GM18858 (cell line): ENCODE results near the gene KIF6.
A peak's percentile ranks its signal among the peaks of the same experiment; 100 is the strongest.

ENCODE experiments used
- ATAC-seq: cut with Tn5 transposase; IDR thresholded peaks from one replicate; pipeline ENCODE4 v1.9.1; 2021; ENCODE audit not compliant: unreplicated experiment

The KIF6 gene

DNA sequence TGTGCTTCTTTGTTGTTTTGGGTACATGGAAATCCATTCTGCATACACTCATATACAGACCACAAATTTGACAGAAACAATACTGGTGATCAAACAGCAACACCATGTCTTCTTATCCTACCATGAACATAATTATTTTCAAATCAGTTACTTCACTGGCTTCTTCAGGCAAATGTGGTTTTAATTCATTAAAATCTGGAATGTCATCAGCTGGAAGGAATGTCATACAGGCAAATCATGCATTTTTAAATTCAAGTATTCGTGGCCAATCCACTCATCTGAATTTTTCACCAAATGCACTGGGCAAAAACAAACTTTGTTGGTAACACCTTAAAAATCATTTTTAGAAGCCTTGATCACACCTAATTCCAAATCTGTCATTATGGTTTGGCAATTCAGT, 59.3 kb downstream of the KIF6 start:
- no peak for ATAC-seq

DNA sequence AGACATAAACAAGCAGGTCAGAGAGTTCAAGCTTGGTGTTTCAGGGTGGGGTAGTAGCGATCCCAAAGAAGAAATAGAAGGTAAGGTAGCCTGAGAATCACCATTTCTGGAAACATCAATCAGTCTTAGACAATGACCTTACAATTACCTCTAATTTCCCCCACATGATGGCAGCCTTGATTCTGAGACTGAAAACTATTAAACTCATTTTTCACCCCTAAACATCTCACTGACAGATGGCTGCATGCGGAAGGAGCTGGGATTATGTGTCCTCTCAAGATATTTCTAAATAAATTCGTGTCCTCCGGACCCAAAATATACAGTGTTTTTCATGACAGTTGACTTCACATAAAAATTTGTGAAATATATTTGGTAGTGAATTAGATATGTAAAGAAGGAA, 61.0 kb downstream of the KIF6 start:
- ATAC-seq, result no peak

DNA sequence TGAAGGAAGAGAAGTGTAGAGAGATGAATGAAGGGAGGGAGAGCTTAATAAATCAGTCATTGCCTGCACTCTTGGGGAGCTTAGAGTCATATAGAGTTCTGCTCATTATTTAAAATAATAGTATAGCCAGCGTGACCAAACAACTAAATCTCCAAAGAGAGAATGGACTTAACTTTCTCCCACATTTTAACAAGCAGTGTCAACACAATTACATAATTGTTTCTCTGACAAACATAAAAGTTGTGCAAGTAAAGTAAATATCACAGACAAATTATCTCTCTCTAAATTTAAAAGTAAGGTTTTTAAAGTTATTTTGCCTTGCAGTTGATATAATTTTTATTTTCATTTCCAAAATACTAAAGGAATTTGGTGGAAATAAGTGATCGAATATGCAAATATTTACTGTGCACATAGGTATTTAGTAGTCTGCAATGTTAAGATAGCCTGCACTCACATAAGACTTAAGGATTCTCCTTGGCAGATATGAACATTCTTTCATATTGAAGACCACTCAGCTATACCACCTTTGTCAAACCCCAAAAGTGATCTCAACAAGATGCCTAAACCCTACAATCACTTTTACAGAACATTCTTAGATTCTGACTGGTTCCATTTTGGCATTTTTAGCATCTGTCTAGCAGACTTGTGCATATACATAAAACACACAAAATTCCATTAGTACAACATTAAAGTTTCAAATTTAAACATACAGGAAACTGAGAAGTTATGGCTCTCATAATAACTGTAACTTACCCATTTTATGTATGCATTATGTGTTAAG, 67.7 kb downstream of the KIF6 start:
- ATAC-seq, result no peak

DNA sequence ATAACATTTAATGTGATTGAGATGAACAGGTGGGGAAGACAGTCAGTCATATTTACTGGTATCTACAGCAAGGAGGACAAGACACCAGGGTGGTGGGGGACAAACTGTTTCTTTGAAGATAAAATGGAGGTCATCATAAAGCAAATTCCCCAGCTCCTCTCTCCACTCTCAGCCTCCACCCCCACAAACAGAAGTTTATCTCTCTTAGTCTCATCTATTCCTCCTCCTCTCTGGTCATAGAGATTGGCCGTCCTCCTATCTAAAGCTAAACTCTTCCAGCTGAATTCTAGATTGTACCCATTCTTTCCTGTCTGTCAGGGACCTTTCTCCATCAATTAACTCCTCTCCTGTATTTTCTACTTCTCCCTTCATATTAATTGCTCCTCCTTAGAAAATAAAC, 71.1 kb downstream of the KIF6 start:
- ATAC-seq, result no peak

DNA sequence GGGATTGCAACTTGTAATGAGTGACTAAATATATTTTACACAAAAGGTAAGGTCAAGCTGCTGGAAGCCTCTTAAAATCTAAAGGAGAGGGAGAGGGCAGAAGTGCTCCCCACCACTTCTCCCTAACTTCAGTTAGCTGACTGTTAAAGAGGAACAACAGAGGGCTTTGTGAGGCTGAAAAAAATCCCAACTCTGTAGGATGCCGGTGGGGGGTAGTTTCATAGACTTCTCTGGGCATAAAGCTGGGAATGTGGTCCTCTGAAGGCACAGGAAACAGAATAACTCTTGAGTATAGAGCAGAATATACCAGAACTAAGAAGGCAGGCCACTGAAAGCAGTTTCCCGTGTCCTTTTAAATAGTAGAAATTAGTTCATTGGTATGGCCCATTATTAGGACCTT, 71.6 kb downstream of the KIF6 start:
- ATAC-seq, result no peak

DNA sequence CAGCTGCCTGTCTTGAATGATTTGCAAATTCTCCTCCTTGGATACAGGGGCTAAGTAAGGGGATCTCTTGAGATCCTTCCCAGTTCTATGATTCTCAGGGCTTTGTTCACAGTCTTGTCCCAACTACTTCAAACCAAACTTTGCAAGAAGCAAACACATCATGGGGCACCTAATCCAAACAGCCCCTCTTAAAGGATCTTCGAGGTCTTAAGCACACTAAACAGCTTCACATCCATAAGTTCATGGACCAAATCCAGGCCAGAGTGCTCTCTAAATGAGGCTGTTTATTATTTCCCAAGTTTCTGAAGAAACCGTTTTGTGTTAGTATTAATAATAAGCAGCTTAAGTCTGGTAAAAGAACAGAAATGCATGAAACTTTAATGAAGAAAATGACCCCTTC, 75.2 kb downstream of the KIF6 start:
- ATAC-seq, result no peak

DNA sequence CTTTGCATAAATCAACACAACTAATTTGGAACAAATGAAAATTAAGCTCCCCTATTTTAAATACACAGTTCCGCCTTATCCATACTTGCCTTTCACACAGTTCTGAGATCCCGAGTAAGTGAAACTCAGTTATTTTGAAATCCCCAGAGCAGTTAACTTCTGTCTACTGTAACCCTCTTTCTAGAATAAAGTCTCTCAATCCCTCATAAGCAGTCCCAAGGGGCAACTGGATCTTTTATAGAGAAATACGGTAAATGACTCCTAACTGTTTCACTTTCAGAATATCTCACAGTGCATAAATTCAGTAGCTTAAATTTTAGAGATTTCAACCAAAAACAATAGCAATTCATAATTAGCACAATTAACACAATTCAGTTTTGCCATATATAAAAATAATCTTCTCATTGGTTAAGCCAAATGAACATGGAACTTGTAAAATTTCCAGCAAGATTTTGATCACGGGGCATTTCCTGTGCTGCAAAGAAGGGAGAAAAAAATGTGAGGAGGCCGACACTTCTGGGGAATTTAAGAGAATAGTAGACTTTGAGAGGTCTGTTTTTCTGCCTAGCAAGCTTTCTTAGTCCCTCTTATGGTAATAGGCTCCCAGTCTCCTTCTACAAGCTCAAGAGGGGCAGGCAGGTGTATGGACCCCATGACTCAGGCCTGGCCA, 78.3 kb downstream of the KIF6 start:
- ATAC-seq, result no peak

DNA sequence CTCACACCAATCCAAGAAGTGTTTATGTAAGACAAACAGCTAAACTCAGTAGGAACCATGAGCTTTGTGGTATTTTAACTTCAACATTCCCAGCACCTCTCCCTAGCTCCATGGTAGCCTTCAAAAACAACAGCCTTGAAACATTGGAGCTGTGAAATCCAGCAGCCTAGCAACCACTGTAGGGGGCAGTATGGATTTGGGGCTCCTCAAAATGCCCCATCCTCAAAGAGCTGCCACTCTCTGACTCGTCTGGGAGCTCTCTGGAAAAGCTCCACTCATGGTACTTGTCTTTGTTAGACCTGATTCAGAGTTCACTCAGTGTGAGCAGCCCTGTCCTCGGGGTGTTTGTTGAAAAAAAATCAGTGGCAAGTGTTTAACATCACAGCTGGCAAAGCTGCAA, 82.9 kb downstream of the KIF6 start:
- ATAC-seq, result no peak

DNA sequence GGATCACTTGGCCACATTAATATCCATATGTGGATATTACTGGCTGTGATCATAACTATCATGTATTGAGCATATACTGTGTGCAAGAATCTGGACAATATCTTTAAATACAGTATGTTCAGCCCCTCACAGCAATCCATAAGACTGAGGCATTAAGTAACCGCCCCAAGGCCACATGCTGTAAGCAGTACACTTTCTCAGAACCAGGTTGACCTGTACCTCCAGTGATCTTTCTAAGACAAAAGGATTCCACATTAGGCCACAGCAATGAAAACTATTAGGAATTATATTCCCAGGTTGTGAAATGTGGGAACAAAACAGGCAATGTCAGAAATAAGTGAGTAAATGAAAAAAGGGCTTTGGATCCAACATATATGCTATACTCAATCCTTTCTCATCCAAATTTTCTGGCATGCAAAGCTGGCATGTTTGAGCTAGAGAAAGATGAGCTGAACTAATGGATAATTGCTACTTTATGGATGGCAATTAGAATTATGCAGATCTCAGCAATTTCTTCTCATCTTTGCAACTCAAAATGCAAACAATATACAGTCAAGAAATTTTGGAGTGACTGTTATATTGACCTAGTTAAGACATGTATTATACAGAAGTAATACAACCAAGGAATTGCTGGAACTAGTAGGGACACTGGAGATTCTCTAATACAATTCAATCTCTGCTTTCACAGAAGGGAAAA, 86.9 kb downstream of the KIF6 start:
- ATAC-seq, result no peak

DNA sequence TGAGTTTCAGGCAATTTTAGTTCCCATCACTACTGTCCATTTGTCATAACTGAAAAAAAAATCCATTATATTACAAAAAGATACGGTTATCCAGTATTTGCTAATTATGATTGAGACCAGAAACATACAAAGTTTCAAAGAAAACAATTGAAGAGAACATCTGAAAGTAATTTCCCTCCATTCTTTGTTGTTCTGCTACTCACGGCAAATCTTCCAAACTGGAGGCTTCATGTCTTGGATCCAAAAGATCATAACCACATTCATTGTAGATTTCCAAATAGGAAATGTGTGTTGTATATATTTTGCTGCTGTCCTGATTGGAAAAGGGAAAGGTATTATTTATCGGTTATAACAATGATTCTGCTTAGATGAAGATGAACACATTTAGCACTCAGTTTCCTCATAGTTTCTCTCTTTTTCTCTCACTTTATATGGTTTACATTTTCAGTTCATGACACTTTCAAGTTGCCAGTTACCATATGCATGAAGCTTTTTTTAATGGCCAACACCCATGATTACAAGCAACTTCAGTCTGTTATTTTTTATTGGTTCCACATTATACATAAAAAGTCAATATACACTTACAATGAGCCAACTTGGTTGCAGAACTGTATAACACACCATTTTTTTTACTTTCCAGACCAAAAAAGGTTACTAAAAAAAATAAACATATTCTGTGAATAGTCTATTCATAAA, 90.4 kb downstream of the KIF6 start:
- no peak for ATAC-seq

DNA sequence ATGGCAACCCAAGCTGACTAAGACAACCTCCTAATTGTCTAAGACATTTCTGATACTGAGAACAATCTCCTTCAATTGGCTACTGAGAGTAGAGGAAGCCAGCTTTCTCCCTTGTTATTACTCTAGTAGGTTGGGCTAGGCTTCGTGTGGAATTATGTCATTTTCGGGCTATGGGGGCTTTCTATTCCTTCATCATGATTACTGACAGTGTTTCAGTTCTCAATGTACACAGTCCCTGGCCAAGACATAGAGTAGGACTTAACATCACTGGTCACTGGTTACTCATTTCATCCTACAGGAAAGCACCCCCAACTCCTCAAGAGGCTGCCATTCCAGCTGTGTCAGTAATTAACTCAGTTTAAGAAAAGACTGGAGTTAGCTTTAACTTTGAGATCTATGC, 100.0 kb downstream of the KIF6 start:
- ATAC-seq, result no peak

DNA sequence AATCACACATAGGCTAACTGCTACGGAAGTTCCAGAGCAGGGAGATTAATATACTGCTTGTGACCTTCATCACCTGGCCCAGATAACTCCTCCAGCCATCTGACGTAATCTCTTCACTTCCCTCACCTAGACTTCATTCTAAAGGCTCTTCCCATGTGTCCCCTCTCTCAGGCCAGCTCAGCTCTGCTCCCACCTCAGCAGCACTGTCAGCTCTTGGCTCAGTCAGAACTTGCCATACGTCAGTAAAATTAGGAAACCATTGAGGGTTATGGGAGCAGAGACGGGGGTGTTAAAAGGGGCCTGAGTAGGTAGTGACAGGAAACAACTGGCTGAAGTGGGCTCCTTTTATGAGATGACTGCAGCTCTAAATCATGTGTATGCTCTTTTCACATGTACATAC, 101.5 kb downstream of the KIF6 start:
- ATAC-seq, result no peak

DNA sequence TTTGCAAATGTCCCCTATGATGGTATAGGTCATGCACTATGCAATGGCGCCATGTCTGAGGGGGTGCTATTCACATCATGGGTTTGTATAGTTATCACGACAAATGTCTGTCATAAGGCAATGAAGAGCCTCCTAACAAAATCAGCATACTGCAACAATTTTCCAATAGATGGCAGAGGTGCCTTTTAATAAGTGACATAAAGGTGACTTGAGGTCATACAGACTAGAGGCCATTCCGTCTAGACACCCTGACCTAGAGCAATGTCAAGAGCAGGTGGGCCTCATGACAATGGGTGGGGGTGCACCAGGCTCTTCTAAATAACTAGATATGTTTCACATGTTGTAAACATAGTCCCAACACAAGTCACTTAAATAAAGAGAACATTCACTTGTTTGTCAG, 107.7 kb downstream of the KIF6 start:
- no peak for ATAC-seq

DNA sequence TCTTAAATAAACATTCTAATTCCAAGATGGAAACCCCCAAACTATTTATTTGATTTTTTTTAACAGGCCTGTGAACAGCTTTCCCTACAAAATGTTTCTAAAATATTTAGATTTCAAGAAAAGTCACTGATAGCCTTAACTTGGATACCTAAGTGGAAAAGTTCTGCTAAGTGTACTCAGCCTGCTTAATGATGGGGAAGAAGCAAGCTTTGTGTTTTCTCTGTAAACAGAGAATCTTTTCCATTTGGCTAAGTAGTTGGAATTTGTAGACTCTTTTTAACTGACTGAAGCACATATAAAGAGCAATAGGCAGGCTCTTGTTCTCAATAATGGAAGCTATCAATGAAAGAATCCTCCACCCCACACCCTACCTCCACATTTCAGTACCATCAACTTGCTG, 108.2 kb downstream of the KIF6 start:
- no peak for ATAC-seq

DNA sequence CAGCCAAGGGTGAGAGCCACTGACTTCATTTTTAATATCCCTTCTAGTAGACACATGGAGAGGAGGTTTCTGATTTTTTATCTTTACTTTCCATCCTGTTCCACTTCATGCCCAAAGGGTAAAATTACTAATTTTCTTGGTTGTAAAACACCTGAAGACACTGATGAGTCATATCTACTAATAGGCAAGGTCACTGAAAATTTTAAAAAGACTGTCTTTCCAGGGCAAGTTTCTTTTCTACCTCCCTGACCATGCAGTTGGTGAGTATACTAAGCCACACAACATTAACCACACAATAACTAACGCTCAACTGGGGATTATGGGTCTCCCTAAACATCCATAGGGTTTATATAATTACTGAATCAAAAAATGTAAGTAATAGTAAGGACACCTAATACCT, 109.6 kb downstream of the KIF6 start:
- ATAC-seq, result no peak

DNA sequence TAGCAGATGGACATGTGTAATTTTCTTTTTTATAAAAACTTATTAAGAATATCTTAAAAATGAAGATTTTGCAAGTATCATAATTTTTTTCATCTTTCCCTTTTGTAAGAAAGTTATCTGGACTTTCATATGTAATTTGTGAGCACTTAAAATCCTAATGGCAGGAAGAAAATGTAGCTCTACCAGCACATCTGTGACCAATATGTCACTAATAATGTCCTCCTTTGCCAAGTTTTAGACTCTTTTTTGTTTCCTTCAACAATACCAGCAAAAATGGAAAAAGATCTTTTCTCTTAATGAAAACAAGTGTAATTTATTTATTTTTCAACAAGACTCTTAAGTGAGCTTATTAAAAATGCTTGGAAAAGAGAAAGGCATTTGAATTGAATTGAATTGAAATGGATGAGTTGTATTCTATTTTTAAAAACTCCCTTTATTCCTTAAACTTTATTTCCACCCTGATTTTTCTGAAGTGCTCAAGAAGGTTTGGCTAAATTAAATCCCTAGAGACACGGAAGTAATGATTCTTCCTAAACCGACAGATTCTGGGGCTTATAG, 110.7 kb downstream of the KIF6 start:
- ATAC-seq, result no peak

DNA sequence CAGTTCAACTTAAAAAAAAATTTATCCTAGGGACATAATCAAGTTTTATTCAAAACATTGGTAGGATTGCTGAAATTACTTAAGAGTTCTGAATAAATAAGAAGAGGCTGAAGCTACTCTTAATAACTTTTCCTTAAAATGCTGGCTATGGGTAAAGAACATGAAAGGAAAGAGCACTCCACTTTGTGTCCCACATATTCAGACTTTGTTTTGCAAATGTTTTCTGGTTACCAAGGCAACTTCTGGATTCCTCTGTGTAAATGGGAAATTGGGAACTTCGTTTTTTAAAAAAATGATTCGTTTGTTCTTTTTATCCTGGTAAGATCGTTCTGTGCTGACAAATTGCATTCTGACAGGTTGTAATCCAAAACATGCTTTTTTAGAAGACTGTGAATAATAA, 115.0 kb downstream of the KIF6 start:
- no peak for ATAC-seq

DNA sequence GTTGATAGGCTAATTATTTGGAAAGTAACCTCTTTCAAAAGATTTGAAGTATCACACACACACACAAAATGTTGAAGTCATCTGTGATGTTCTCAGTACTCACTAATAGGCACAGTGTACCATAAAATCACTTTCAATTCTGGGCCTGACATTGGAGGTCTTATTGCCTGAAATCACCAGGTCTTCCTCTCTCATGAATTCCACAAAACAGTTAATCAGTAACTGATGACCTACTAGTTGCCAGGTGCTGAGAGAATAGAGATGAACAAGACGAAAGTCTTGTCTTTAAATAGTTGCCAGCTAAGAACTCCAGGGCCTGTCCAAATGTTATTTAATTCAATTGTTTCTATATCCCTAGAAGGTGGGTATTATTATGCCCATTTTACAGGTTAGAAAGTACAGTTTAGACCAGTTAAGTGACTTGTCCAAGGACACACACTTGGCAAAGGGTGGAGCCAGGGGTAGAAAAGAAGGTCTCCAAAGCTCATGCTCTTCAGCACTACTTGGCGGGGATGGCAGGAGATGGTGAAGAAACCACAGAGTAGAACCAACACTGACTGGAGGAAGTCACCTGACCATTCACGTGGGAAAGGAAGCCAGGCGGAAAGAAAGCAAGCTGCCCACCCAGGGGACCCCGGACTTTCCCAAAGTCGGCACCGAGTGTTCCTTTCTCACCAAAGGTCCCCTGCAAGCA, 116.4 kb downstream of the KIF6 start:
- ATAC-seq, result peak; percentile 46

DNA sequence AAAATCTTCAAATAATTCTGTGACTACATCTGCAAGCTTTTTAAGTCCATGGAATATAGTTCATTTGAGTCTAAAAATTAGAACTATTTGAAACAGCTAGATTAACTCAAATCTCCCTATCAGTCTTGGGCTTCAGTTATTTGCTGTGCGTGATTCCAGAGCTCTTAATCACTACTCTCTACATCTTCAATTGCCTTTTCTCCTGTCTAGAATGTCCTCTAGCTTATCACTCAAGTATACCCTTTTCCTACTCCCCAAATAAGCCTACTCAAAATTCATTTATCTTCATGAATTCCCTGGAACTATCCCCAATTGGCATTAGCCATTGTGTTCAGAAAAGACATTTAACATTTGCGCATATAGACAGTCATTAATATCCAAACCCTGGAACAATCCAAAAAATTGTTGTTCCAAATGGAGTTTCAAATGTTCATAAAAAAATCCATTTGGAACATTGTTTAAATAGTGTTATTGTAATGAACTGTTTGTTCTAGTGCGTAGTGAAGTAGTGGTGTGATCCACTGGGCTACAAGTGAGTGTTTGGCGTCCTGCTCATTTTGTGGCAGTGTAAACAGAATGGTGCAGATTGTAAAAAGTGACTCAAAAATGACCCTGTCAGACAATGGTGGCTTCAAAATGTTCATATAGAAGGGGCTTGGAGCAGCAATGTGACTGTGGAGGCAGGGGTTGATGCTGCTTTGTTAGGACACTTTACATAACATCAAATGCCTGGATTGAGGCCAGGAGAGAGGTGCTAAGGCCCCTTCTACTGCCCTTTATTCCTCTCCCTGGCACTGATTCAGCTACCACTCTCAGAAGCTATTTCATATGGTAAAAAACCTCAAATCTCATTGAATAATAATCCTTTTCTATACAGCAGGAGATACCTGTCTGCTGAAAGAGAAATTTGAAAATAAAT, 122.3 kb downstream of the KIF6 start:
- ATAC-seq, result no peak

DNA sequence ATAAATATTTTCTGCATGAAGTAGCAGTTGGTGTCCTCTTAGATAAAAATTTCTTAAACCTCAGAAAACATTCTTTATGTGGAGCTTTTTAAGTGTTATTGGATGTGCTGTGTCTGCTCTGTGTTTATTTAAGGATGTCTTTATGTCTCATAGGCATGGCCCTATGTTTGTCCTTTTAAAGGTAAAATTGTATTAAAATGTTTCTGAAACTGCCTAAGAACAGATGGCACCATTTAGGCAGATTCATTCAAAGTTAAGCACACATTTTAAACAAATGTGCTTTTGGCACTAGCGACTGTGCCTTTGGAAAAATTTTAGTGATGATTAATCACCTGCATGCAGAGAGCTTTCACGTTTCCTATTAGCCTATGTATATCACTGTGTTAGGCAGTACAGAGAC, 125.2 kb downstream of the KIF6 start:
- ATAC-seq, result no peak
